K562 (cell line): Measurements from ENCODE around the gene CNOT4. TPM values are rescaled to one million over a fixed set of nuclear protein-coding genes. Genes with fewer than 3 reads are reported as not detected.
A peak's percentile ranks its signal among the peaks of the same experiment; 100 is the strongest.

Experiments
- CEBPG ChIP-seq, 3 experiments: fragments of 200-800 bp in 1 of 3; sonication (Bioruptor generic) in 1 of 3; sonication (generic) in 1 of 3; formaldehyde crosslinking in 1 of 3; IDR thresholded peaks in 2 of 3; conservative IDR thresholded peaks in 1 of 3; 2 replicates each; pipeline versions ENCODE4 v1.6.1 to v1.8.0; 2016 to 2022; ENCODE audit warnings: missing compliant biosample characterization in 2 of 3, missing genetic modification characterization in 2 of 3, mild to moderate bottlenecking in 1 of 3, missing genetic modification reagents in 1 of 3
- CLOCK ChIP-seq: fragments of 250-450 bp; sonication (Bioruptor Pico); IDR thresholded peaks from 2 replicates; pipeline ENCODE4 v1.4.0; 2020; ENCODE audit warnings: mild to moderate bottlenecking, moderate library complexity, borderline replicate concordance
- ESRRB ChIP-seq: fragments of 250-450 bp; sonication (Bioruptor Pico); IDR thresholded peaks from 2 replicates; pipeline ENCODE4 v1.5.0; 2020; ENCODE audit warnings: mild to moderate bottlenecking, moderate library complexity, borderline replicate concordance
- FOXA1 ChIP-seq: fragments of 450-650 bp; IDR thresholded peaks from 2 replicates; pipeline ENCODE4 v1.6.1; 2016; ENCODE audit warnings: mild to moderate bottlenecking, borderline replicate concordance
- KDM1A ChIP-seq, 2 experiments: fragments of 450-650 bp; IDR thresholded peaks; 2 replicates each; pipeline ENCODE4 v1.6.1; 2016; ENCODE audit warnings: mild to moderate bottlenecking in 2 of 2
- KDM2B ChIP-seq: fragments of 250-450 bp; sonication (Bioruptor Pico); IDR thresholded peaks from 2 replicates; pipeline ENCODE4 v1.8.0; 2021; ENCODE audit warnings: mild to moderate bottlenecking, moderate library complexity
- LEF1 ChIP-seq: fragments of 450-650 bp; IDR thresholded peaks from 2 replicates; pipeline ENCODE4 v1.6.1; 2016; ENCODE audit warnings: mild to moderate bottlenecking
- NFE2 ChIP-seq: IDR thresholded peaks from 2 replicates; pipeline ENCODE4 v1.6.1; 2014; ENCODE audit warnings: antibody characterized with exemption, low read depth
- RERE ChIP-seq: sonication (generic); formaldehyde crosslinking; IDR thresholded peaks from 2 replicates; pipeline ENCODE4 v1.8.0; 2023; ENCODE audit warnings: missing genetic modification reagents, mild to moderate bottlenecking, borderline replicate concordance
- STAT5A ChIP-seq: IDR thresholded peaks from 2 replicates; pipeline ENCODE4 v1.6.1; 2012; ENCODE audit warnings: low read length, inconsistent platforms, borderline replicate concordance
- ZNF41 ChIP-seq: fragments of 250-450 bp; sonication (Bioruptor Pico); conservative IDR thresholded peaks from 2 replicates; pipeline ENCODE4 v1.4.0; 2020; ENCODE audit warnings: mild to moderate bottlenecking
- ZSCAN29 ChIP-seq: fragments of 450-650 bp; IDR thresholded peaks from 2 replicates; pipeline ENCODE4 v1.6.1; 2017
- polyA plus RNA-seq, 8 experiments: library from polyadenylated mRNA; depleted of rRNA in 4 of 8; stranded (reverse) in 5 of 8; unstranded in 3 of 8; fragments of >200 nt; fragmentation: Nextera tagmentation in 2 of 8; fragmentation: Illumina TruSeq in 1 of 8; extraction: Ambion mirVana in 2 of 8; extraction: Trizol in 1 of 8; gene quantifications; 2 replicates each; pipeline versions ENCODE4 v1.2.1 to v1.2.3, GENCODE V29; 2011 to 2014; ENCODE audit warnings: inconsistent platforms in 1 of 8, missing spikeins in 1 of 8
- total RNA-seq, 7 experiments: library from RNA; depleted of rRNA in 6 of 7; stranded (reverse); fragments of >200 nt in 6 of 7; fragmentation: Illumina TruSeq in 2 of 7; extraction: Trizol in 2 of 7; gene quantifications; 2 replicates each; pipeline versions ENCODE4 v1.2.1 to v1.2.3, GENCODE V29; 2011 to 2021; ENCODE audit warnings: low replicate concordance in 1 of 7

The CNOT4 gene
- total and polyA plus RNA-seq, 9 of the 15 experiments (the other 6 are each of a cell fraction or from before 2014, with no cell fraction given), result 8.6 to 24.1 (median 15.4) TPM

- TF ChIP-seq RERE (CRISPR knock-in tag) (no peak), CEBPG (CRISPR knock-in tag; IDR thresholded peaks at IDR 0.05) (no peak), CEBPG (tag; conservative IDR thresholded peaks at IDR 0.05 in 1 of 2, IDR thresholded peaks at IDR 0.05 in 1 of 2) (0 out of 4 replicates have a peak, but pooled peaks of 1 of the 2 experiments have one; percentile 27), ZNF41 (CRISPR knock-in tag) (no peak), NFE2 (0 out of 2 replicates have a peak, but pooled peaks have one; percentile 11), ESRRB (CRISPR knock-in tag) (no peak), FOXA1 (no peak), KDM2B (CRISPR knock-in tag) (no peak), ZSCAN29 (no peak), LEF1 (no peak), CLOCK (CRISPR knock-in tag) (no peak), KDM1A (IDR thresholded peaks at IDR 0.05) (peak in 1 of 2 experiments; percentile 19; a peak in 1 of 4 replicates), STAT5A (no peak)
- TF ChIP-seq, all 486 proteins: peak for 5
These were observed 12.6 kb upstream of the CNOT4 start (continued) for GRCh38 chr7:135522509-135522908.
